HG03520 (cell line): ENCODE measurements around the gene SPSB2.
A peak's percentile ranks its signal among the peaks of the same experiment; 100 is the strongest.

Experiments used
- ATAC-seq: cut with Tn5 transposase; IDR thresholded peaks from one replicate; pipeline ENCODE4 v1.9.1; 2021; ENCODE audit warnings: mild to moderate bottlenecking, moderate library complexity; ENCODE audit not compliant: unreplicated experiment

SPSB2 gene

DNA sequence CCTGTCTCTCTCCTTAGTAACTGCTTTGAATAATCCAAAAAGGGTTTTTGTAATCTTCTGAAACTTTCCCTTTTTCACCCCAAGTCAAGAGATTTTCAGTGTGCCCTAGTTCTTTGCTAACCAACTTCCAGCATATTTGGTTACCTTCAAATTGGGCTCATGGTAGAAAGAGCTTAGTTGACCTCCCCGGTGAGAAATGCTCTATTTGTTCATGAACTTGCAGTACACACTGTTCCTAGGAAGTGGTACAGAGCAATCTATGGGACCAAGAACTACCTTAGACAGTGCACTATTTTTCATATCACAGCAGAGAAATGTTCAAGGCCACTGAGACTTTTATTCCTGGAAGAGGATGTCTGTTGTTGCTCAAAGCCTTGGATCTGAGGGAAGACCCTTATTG, 19.5 kb downstream of the SPSB2 start:
- no peak for ATAC-seq

DNA sequence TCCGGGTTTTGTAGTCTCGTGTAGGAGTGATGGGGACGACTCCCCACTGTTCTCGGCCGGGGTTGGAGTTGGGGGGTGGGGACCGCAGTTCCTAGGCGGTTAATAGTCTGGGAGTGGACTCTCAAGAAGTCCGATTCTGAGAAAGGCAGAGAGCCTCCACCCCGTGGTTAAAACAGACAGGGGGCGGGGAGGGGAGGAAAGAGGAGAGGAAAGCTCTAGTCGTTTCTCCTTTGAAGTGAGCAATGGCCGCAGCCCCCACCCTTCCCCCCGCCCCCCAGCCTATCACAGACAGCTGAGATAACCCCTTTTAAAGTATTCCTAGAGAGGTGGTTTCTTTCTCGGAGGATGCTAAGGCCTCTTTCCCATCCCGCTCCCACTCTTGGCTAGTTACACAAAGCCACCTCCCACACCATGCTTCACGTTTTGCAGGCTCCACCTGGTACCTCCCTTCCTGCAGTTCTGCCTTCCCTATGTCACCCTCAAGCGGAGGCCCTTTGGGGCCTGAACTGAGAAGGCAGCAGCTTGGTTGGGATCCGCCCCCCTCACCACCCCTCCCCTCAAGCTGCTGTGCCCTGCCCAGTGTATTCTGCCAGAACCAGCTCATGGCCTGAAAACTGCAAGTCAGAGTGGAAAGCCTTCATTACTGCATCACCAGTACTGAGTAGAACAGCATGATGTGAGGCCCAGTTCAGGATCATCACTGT, 20.3 kb downstream of the SPSB2 start:
- no peak for ATAC-seq

DNA sequence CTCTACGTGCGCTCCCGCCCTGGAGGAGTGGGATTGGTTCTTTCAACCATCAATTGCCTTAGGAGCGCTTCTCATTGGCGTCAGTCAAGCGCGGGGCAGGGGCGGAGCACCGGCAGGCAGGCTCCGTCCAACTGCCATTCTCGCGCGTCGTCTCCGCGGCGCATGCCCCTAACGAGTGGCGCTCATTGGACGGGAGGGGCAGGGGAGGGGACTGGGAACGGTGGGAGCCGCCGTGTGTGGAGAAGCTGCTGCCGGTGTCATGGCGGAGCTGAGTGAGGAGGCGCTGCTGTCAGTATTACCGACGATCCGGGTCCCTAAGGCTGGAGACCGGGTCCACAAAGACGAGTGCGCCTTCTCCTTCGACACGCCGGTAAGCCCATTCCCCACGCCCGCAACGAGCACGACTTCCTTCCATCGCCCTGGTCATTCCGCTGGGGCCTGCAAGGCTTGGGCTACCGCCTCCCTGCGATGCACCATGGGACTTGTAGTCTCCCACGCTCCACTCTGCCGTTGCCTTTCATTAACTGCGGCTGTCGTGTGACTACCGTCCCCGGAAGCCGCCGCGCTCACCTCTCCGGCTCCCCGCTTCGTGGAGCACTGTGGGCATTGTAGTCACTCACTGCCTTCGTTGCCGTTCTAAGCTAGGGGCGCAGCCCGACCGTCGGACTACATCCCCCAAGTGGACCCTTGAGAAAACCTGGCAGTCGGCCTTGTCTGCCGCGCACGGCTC, 21.0 kb downstream of the SPSB2 start, which contains the start of gene USP5:
USP5 (plus strand) TSS at position 230 of the 730 bp plus-strand sequence; CDS start at position 260, 30 bp downstream.
- peak; percentile 61 for ATAC-seq

DNA sequence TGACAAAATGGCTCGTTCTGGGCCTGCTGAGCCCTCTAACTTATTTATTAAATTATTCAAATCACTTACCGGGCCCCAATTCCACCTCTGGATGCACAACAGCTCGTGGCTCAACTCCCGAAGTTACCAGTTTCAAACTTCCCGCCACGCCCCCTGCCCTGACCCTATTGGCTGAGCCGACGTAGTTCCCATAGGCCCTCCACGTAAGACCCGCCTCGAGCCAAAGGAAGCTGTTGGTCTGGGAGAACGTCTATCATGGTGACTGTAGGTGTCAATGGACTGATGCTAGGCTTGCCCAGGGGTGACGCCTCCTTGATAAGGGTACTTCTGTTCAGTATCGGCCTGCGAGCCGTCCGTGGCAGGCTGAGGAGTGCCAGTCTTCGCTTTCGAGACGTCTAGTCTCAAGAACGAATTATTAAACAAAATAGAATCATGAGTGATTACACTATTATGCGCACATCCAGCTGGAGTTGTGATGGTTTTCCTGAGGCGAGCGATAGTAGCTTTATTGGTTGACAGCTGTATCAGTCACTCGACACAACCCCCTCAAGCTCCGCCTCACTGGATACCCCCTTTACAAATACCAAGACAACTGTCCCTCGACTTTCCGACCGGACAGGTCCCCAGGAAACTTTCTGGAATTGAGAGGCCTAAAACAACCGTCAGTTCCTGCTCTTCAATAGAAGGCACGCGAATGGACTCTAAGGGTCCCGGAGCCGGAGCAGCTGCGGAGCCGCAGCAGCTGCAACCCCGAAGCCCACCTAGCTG, 21.8 kb downstream of the SPSB2 start, which contains the start of gene CDCA3:
CDCA3 (minus strand) TSS at position 134 of the 768 bp plus-strand sequence. CDS start 334 bp downstream, outside the sequence.
- ATAC-seq: peak; percentile 51

GRCh38 chr12:6850796-6851152, 22.3 kb downstream of the SPSB2 start:
- no peak for ATAC-seq

GRCh38 chr12:6849976-6850560, 23.0 kb downstream of the SPSB2 start:
- no peak for ATAC-seq

GRCh38 chr12:6849427-6849826, 23.7 kb downstream of the SPSB2 start:
- no peak for ATAC-seq

GRCh38 chr12:6847676-6848075, 25.4 kb downstream of the SPSB2 start:
- ATAC-seq: no peak

GRCh38 chr12:6846316-6846869, 26.7 kb downstream of the SPSB2 start:
- no peak for ATAC-seq

DNA sequence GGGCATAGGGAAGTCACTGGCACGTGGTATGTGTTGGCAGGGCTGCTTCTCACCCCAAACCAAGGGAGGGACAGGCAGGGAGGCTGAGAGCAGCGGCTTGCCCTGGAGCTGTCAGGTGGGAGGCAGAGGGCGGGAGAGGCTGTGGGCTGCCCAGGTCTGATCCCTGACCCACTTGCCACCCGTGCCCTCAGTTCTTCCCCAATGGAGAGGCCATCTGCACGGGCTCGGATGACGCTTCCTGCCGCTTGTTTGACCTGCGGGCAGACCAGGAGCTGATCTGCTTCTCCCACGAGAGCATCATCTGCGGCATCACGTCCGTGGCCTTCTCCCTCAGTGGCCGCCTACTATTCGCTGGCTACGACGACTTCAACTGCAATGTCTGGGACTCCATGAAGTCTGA, 27.7 kb downstream of the SPSB2 start:
- ATAC-seq: no peak

- ATAC-seq: no peak
Measured at GRCh38 chr12:6843118-6843902, 29.8 kb downstream of the SPSB2 start.

GRCh38 chr12:6842075-6842474, 31.0 kb downstream of the SPSB2 start:
- ATAC-seq: no peak

GRCh38 chr12:6840761-6841515, 32.2 kb downstream of the SPSB2 start, which contains the start of gene GNB3:
GNB3 (plus strand) TSS chr12:6840925; CDS start chr12:6841288, 363 bp downstream.
- no peak for ATAC-seq

DNA sequence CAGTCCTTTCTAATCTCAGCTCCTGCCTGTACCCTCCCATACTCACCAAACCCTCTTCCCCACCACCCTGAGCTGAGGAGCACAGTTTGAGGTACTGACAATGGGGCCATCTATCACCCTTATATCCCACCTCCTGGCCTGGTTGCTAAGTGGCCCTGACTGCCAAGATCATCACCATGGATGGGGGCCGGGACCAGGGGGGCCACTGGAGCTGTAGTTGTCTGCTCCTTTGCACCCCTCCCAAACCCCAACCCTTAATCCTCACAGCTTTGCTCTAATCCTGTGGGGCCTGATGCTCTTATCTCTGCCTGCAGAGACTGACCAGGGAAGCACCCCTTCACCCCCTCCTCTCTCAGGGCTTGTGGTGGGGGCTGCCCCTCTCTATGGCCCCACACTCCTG, 32.8 kb downstream of the SPSB2 start:
- ATAC-seq: no peak

DNA sequence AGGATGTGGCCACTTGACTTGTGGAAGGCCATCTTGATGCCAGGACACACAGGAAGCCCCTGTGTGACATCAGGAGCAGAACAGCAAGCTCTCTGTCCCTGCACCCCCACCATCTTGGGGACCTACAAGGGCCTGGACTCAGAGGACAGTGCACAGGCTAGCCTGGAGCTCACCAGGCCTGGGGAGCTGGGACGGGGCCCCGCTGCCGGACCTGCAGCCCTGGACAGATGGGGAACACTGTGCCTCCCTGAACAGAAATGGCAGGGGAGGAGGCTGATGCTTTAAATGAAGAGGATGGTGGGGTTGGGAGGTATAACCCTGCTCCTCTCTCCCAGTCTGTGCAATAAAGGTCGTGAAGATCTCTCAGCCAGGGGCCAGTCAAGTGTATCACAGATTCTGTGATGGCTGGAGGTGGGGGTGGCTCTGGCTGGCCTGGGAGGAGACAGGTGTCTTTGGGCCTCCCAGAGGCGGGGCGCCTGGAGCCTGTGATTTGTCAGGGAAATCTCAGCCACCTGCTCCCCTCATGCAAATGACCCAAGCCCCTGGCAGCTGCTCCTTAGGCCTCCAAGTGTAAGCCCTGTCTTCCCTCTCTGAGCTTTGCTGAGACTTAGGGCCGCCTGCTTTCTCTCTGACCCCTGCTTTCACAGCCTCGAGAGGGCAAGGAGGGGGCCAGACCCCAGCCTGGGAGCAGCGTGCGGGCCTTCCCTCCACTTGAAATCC, 33.5 kb downstream of the SPSB2 start:
- peak; percentile 54 for ATAC-seq

DNA sequence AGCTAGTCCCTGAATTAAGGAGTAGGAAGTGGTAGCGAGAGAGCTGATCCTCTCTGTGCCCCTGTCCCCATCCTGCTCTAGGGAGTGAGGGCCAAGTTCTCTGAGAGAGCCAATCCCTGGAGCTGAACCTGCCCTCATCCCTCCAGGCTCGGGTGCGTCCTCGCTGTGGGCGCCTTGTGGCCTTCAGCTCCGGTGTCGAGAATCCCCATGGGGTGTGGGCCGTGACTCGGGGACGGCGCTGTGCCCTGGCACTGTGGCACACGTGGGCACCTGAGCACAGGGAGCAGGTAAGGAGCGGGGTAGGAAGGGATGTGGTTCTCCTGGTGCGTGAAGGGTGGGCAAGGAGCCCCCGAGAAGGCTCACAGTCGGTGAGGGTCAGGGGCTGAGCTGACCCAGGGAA, 34.2 kb downstream of the SPSB2 start:
- ATAC-seq: no peak

- ATAC-seq: no peak
Measured at GRCh38 chr12:6837370-6838060, 35.6 kb downstream of the SPSB2 start.

DNA sequence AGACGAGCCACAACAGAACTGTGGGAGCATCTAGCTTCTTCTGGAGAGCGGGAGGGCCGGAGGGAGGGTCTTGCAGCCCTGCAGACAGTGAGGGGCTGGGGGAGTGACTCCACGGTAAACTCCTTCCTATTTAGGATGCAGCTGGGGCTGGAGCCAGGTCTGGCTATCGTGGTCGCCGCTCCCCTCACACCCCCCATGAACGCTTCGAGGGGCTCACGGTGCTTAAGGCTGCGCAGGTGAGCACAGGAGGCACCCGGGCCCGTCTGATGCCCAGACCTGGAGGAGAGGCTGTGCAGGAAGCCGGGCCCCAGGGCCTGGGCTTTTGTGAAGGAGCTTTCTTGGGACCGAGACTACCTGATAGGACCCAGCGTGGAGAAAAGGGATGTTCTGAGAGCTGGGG, 36.3 kb downstream of the SPSB2 start:
- ATAC-seq: no peak
